Endothelial cell of umbilical vein (primary cell): ENCODE data around the gene BRF1. TPM values are rescaled to one million over a fixed set of nuclear protein-coding genes. Genes with fewer than 3 reads are reported as not detected.

Experiments
- BruUV-seq: library from RNA; stranded (reverse); fragments of 400-500 nt; replicated peaks from 2 replicates; lab custom pipeline; 2021; lab: Mats Ljungman, UMichigan
- CTCF ChIA-PET: fragments of 300-600, 350-600 bp; sonication (Branson Sonifier 250); formaldehyde crosslinking; loops from one replicate; lab custom pipeline; 2021; ENCODE audit warnings: antibody characterized with exemption, inconsistent platforms; lab: Charles Lee
- POLR2A ChIA-PET: fragments of 300-600, 350-600 bp; sonication (Branson Sonifier 250); formaldehyde crosslinking; loops from one replicate; lab custom pipeline; 2021; ENCODE audit warnings: antibody characterized with exemption, inconsistent platforms; lab: Charles Lee
- DNase-seq: peaks from one replicate; pipeline ENCODE4 v3.0.0-alpha.2; 2011; ENCODE audit warnings: low read depth, low spot score
- FAIRE-seq: peaks from 2 replicates; lab custom pipeline; 2011; peaks lifted over from hg19 to GRCh38; lab: Jason Lieb, UNC
- H2AFZ ChIP-seq: 2 replicates; pipeline ENCODE4 v1.6.0; 2012; ENCODE audit warnings: low read depth, low read length, control low read depth, inconsistent platforms
- H3K27ac ChIP-seq: 2 replicates; pipeline ENCODE4 v1.5.1; 2011; ENCODE audit warnings: low read depth, mild to moderate bottlenecking, control low read depth, low read length, moderate library complexity; ENCODE audit not compliant: insufficient read depth
- H3K27me3 ChIP-seq, 2 experiments: 2 replicates each; pipeline versions ENCODE4 v1.6.0 to v1.6.1; 2011; ENCODE audit warnings: low read length in 2 of 2, mixed read lengths in 1 of 2; ENCODE audit not compliant: control insufficient read depth in 2 of 2, insufficient read depth in 2 of 2
- H3K36me3 ChIP-seq, 2 experiments: 2 replicates in 1 of 2; 3 replicates in 1 of 2; pipeline ENCODE4 v1.5.1; 2011; ENCODE audit warnings: low read length in 2 of 2, mild to moderate bottlenecking in 1 of 2, moderate library complexity in 1 of 2; ENCODE audit not compliant: control insufficient read depth in 2 of 2, insufficient read depth in 2 of 2; ENCODE audit errors: extremely low read depth in 1 of 2
- H3K4me1 ChIP-seq: 3 replicates; pipeline ENCODE4 v1.5.1; 2011; ENCODE audit warnings: mild to moderate bottlenecking, low read length; ENCODE audit not compliant: control insufficient read depth, insufficient read depth; ENCODE audit errors: extremely low read depth
- H3K4me2 ChIP-seq: 2 replicates; pipeline ENCODE4 v1.6.1; 2011; ENCODE audit warnings: low read length, control low read depth, mixed read lengths; ENCODE audit not compliant: insufficient read depth
- H3K4me3 ChIP-seq, 3 experiments: fragments of 200-600 bp in 1 of 3; sonication (generic), shearing (Covaris generic) in 1 of 3; replicated peaks in 1 of 3; 2 replicates each; pipeline ENCODE4 v1.5.1; 2011 to 2016; ENCODE audit warnings: control low read depth in 3 of 3, low read length in 3 of 3, mild to moderate bottlenecking in 2 of 3, inconsistent platforms in 1 of 3, low read depth in 1 of 3, moderate library complexity in 1 of 3; ENCODE audit not compliant: insufficient read depth in 1 of 3
- H3K79me2 ChIP-seq: 2 replicates; pipeline ENCODE4 v1.6.0; 2012; ENCODE audit warnings: low read length, inconsistent platforms; ENCODE audit not compliant: control insufficient read depth, insufficient read depth
- H3K9ac ChIP-seq: replicated peaks from 2 replicates; pipeline ENCODE3; 2011; ENCODE audit warnings: low read length, control low read depth; ENCODE audit not compliant: insufficient read depth; ENCODE audit errors: extremely low read depth
- H3K9me1 ChIP-seq: replicated peaks from 3 replicates; pipeline ENCODE4 v1.6.0; 2011; ENCODE audit warnings: mild to moderate bottlenecking, low read length; ENCODE audit not compliant: control insufficient read depth, insufficient read depth; ENCODE audit errors: extremely low read depth
- H3K9me3 ChIP-seq: replicated peaks from 2 replicates; pipeline ENCODE4 v1.5.1; 2012; ENCODE audit warnings: low read length, inconsistent platforms; ENCODE audit not compliant: control insufficient read depth, insufficient read depth
- H4K20me1 ChIP-seq: replicated peaks from 2 replicates; pipeline ENCODE3; 2011; ENCODE audit warnings: mild to moderate bottlenecking, low read length; ENCODE audit not compliant: control insufficient read depth, insufficient read depth; ENCODE audit errors: extremely low read depth
- CTCF ChIP-seq, 2 donors: IDR thresholded peaks; 1 replicate in 1 of 2; 2 replicates in 1 of 2; pipeline ENCODE4 v1.5.1; 2011; ENCODE audit warnings: low read length in 2 of 2, mild to moderate bottlenecking in 2 of 2, moderate library complexity in 2 of 2, control low read depth in 1 of 2, inconsistent platforms in 1 of 2, low read depth in 1 of 2; ENCODE audit not compliant: insufficient read depth in 1 of 2; ENCODE audit errors: extremely low read depth in 1 of 2
- EZH2 ChIP-seq: IDR thresholded peaks from 2 replicates; pipeline ENCODE4 v1.6.1; 2012; ENCODE audit warnings: borderline replicate concordance, low read depth, mild to moderate bottlenecking, moderate library complexity, low read length, inconsistent platforms; ENCODE audit not compliant: severe bottlenecking
- FOS ChIP-seq: IDR thresholded peaks from 2 replicates; pipeline ENCODE4 v1.6.1; 2011; ENCODE audit warnings: mild to moderate bottlenecking, low read length, moderate library complexity, borderline replicate concordance; ENCODE audit not compliant: insufficient read depth
- JUN ChIP-seq: IDR thresholded peaks from 2 replicates; pipeline ENCODE4 v1.6.1; 2011; ENCODE audit warnings: borderline replicate concordance, low read depth; ENCODE audit not compliant: insufficient read length, insufficient read depth
- MAX ChIP-seq: IDR thresholded peaks from 2 replicates; pipeline ENCODE4 v1.6.1; 2011; ENCODE audit not compliant: insufficient read depth, insufficient read length
- MYC ChIP-seq: IDR thresholded peaks from one replicate; pipeline ENCODE4 v1.6.1; 2011; ENCODE audit warnings: mild to moderate bottlenecking, low read depth, low read length
- POLR2A ChIP-seq: IDR thresholded peaks from 2 replicates; pipeline ENCODE4 v1.6.1; 2012; ENCODE audit warnings: low read depth, mild to moderate bottlenecking, control low read depth, low read length
- dilution Hi-C: fragments of 300-500 bp; cut with MboI; formaldehyde crosslinking; loops from one replicate; pipeline ENCODE4 v1.15.0; 2019; ENCODE audit warnings: low sequenced_read_pairs; ENCODE audit not compliant: extremely low pct_ligation_motif_present
- intact Hi-C: fragments of 100-400 bp; cut with micrococcal nuclease; formaldehyde crosslinking; loops from one replicate; pipeline ENCODE4 v1.10.0; 2022
- polyA plus RNA-seq, 4 experiments: library from polyadenylated mRNA; depleted of rRNA in 3 of 4; stranded (reverse) in 3 of 4; unstranded in 1 of 4; fragments of >200 nt; gene quantifications; 2 replicates each; pipeline versions ENCODE4 v1.2.1 to v1.2.3, GENCODE V29; 2011 to 2012; ENCODE audit warnings: missing spikeins in 1 of 4
- total RNA-seq: library from RNA; stranded (reverse); gene quantifications from 2 replicates; pipeline ENCODE4 v1.2.3, GENCODE V29; 2021

The BRF1 gene
- total and polyA plus RNA-seq, 2 donors (not counting 3 experiments of a cell fraction or from before 2014, with no cell fraction given) = 19.0 to 47.2 TPM

DNA sequence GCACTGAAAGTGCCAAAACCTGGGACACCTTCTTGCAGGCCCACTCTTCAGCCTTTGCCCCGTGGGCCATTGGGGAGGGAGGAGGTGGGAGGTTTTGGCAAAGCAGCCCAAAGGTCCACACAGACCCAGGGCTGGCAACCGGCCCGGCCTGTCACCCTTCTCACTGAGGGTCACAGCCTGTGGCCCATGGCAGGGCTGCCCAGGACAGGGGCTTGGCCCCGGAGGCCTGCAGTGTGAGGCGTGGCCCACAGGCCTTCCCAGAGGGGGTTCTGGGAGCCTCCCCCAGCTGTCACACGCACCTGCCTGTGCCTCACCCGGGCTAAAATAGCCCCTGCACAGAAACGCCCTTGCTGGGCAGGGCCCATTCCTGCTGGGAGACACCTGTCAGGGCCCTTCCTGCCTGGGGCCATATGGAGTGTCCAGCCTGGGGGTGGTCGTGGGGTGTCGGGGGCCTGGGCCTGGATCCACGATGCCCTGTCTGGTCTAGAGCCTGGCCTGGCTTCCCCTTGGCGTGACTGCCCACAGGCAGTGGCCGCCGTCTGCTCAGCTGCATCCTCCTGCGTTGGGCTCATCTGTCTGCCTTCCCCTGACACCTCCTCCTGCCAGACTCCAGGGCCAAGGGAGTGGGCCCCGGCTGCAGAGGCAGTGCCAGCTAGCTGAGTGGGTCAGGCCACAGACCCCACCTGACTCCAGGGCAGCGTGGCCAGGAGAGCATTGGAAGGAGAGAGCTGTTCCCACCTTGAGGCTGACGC is 33.0 kb upstream of the BRF1 start:
- Histone ChIP-seq H3K9ac (no peak overlapping the region), H3K36me3 (no peaks in the 10 kb centered on the region), H3K27me3 (no peaks in the 10 kb centered on the region), H4K20me1 (no peaks in the 10 kb centered on the region), H3K27ac (no peak overlapping the region), H3K9me3 (no peaks in the 10 kb centered on the region), H3K9me1 (no peaks in the 10 kb centered on the region), H3K4me2 (no peak overlapping the region), H3K4me1 (peaks cover 23% of the 10 kb centered on the region), H2AFZ (no peak overlapping the region), H3K4me3 (no peak overlapping the region), H3K79me2 (peaks cover 17% of the 10 kb centered on the region)
- CTCF ChIA-PET = interaction anchor here (1.3 kb wide), 1 partner anchor 18 kb away, joined by 7 read pairs; no protein-coding TSS in a partner anchor
- BruUV-seq = no TSS peak
- DNase-seq = no peak
- POLR2A ChIA-PET = no interaction called here
- TF ChIP-seq FOS (no peak), MYC (no peak), JUN (no peak), POLR2A (no peak), EZH2 (no peak), MAX (no peak), CTCF (IDR thresholded peaks at IDR 0.05; ENCODE audit: extremely low read depth in 1 of 2, insufficient read depth in 1 of 2, low read depth in 1 of 2, low read length in 2 of 2) (no peak)
- dilution Hi-C loops (no loop called here), intact Hi-C loops (no loop called here)
- no peak for FAIRE-seq
